Left hindlimb (tissue), 1 donor: Measurements from ENCODE around the gene TNRC18.
A peak's percentile ranks its signal among the peaks of the same experiment; 100 is the strongest.
"Not testable (repeated sequence)": the region's sequence is repeated elsewhere in the genome, so short reads cannot be mapped to it uniquely, and the experiment has no call there.

Experiments
- DNase-seq: peaks from one replicate; pipeline ENCODE4 v3.0.0-alpha.2; 2018

TNRC18 gene, protein sequence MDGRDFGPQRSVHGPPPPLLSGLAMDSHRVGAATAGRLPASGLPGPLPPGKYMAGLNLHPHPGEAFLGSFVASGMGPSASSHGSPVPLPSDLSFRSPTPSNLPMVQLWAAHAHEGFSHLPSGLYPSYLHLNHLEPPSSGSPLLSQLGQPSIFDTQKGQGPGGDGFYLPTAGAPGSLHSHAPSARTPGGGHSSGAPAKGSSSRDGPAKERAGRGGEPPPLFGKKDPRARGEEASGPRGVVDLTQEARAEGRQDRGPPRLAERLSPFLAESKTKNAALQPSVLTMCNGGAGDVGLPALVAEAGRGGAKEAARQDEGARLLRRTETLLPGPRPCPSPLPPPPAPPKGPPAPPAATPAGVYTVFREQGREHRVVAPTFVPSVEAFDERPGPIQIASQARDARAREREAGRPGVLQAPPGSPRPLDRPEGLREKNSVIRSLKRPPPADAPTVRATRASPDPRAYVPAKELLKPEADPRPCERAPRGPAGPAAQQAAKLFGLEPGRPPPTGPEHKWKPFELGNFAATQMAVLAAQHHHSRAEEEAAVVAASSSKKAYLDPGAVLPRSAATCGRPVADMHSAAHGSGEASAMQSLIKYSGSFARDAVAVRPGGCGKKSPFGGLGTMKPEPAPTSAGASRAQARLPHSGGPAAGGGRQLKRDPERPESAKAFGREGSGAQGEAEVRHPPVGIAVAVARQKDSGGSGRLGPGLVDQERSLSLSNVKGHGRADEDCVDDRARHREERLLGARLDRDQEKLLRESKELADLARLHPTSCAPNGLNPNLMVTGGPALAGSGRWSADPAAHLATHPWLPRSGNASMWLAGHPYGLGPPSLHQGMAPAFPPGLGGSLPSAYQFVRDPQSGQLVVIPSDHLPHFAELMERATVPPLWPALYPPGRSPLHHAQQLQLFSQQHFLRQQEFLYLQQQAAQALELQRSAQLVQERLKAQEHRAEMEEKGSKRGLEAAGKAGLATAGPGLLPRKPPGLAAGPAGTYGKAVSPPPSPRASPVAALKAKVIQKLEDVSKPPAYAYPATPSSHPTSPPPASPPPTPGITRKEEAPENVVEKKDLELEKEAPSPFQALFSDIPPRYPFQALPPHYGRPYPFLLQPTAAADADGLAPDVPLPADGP (N-terminal part only)

DNA sequence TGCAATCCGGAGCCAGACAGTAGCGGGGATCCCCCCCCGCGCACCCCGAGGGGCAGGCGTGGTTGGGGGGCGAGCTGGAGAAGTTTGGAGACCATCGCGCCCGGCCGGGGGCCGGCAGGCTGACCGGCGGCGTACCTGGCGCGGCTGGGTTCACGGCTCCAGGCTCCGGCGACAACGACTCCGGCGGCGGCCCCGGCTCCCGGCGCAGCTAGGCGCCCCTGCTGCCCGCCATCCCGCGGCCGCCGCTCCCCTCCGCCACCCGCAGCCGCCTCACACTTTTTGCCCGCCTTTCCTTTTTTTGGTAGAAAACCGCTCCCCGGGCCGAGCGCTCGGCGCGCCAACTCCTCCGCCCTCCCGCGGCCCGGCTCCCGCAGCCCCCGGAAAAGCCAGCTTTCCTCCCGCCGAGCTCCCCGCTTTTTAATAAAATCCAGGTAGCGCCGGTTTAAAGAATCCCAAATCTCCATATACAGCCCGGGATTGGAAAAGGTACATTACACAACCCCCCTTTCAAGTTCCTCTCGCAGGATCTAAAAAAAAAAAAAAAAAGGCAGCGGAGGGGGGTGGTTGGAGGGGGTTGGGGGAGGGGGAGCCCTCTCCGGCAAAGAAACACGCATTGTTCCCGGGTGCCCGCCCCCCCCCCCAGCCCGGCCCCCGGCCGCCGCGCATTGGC lies at the start of gene TNRC18:
Gene TNRC18 (minus strand): TSS at position 529 of the 670 bp plus-strand sequence. CDS start 2,588 bp downstream, outside the sequence.
- DNase-seq, result no peak

DNA sequence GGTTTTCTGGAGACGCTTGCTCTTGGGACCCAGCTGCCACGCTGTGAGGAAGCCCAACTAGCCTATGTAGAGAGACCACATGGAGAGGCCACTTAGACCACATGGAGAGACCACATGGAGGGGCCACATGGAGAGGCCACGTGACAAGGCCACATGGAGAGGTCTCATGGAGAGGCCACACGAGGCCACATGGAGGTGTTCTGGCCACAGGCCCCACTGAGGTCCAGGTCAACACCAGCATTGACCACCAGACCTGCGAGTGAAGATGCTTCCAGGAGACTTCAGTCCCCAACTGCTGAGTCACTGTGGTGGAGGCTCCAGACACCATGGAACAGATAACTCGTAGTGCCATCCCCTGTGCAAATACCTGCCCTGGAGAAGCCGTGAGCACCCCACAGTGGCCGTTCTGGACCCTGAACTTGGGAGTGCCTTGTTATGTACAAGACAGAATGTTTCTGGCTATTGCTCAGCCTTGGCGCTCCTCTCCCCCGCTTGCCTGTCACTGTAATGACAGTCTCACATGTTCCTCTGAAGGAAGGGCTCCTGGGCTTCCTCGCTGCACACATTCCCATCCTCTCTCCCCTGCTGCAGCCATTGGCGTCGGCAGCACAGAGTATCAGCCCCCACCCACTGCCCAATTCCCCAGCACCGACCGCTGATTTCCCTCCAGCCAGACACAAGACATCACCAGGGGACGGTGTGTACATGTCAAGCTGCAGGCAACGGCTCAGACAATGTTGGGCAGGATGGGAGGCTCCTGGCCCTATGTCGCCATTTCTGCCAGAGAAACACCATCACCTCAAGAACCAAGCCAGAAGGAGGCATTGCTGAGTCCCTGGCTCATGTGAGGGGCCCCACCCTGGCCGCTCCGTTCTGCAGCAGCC lies 49.0 kb upstream of the TNRC18 start:
- DNase-seq, result no peak

DNA sequence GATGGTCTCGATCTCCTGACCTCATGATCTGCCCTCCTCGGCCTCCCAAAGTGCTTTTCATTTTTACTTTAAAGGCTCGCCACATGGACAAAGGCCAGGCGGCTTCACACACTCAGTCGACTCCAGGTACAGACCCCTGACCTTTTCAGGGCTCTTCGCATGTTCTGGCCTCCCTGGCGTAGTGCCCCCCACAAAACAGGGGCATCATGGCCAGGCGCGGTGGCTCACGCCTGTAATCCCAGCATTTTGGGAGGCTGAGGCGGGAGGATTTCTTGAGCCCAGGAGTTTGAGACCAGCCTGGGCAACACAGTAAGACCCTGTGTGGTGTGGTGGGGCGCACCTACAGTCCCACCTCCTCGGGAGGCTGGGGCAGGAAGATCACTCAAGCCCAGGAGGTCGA lies 48.0 kb upstream of the TNRC18 start:
- DNase-seq, result not testable (repeated sequence)

DNA sequence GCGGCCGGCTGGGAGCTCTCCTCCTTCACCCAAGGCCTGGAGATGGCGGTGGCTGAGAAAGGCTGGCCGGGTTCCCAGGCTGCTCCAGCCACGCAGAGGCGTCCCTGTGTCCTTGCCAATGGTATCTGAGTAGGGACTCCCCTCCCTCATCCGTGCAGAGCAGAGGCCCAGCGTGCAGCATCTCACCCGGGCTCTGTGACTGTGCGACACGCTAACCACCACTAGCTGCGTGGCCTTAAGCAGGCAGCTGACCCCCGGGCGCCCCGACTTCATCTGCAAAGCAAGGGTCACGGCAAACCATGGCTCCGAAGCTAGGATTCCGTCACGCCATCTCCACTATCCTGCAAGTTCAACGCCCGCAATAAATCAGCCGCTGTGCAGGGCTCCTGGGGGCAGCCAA lies 47.2 kb upstream of the TNRC18 start:
- DNase-seq, result peak; percentile 56

DNA sequence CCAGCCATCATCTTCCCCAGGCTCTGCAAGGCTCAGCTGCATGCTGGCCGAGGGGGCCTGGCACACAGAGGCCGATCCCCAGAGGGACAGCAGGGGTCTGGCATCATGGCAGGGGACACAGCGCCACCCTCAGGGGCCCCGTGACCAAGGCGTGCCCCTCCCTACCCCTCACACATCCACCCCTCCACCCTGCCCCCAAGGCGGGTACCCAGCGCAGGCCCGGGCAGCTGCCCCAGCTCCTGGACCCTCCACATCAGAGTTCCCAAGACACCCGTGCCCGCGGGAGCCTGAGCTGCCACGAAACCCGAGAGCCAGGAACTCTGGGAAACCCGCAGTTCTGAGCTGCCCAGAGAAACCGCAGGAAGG lies 46.5 kb upstream of the TNRC18 start:
- no peak for DNase-seq

DNA sequence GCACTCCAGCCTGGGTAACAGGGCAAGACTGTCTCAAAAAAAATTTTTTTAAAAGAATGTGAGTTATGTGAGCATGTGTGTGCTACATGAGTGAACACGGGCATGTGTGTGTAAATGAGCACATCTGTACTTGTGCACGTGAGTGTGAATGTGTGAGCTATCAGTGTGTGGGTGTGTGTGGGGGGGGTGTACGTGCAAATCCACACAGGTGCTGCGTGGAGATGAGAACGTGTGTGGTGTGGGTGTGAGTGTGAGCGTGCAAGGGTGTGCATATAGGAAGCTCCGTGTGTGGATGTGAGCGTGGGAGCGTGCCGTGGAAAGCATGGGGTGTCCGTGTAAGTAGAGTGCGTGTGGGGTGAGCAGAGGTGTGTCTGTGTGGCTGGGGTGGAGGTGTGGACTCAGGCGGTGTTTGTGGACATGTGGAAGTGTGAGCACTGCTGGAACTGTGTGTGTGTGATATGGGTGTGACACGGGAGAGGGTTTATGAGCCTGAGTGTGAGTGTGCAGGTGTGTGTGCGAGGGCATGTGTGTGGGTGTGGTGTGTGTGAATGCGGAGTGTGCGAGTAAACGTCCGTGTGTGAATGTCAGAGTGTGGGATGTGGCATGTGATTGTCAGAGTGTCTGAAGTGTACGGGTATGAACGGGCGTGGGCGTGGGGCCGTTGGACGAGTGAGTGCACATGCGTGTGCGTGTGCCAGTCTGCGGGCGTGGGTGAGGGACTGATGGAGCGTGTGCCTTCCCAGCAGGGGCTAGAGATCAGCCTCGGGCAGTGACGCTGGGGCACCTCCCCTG lies 45.9 kb upstream of the TNRC18 start:
- DNase-seq, result no peak

DNA sequence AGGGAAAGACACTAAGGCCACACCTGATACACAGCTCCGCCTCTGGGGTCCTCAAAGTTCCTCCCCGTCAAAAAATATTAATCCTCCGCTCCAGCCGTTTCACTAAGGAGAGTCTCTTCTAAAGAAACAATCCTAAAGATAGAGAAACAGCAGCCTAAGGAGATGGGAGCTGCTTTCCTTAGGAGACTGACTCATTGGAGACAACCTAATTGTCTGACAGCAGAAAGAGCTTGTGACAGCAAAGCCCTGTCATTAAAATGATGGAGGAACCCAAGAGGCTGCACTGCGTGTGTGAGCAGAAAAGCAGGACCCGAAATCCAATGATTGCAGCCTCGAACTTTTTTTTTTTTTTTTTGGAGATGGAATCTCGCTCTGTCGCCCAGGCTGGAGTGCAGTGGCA lies 44.0 kb upstream of the TNRC18 start:
- DNase-seq, result no peak

DNA sequence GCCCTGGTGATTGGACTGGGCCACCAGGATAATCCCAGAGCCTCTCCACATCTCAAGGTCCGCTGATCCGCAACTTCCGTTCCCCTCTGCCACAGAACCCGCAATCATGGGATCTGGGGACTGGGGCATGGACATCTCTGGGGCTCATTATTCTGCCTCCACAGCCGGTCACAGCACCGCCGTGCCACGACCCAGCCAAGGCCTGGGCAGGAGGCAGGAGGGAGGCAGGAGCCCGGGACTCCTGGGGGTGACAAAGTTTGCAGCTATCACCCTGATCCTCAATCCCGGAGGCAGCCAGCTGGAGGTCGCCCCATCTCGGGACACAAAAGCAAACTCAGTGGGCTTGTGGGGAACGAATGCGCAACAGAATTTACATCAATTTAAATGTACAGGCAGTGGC lies 42.9 kb upstream of the TNRC18 start:
- no peak for DNase-seq

DNA sequence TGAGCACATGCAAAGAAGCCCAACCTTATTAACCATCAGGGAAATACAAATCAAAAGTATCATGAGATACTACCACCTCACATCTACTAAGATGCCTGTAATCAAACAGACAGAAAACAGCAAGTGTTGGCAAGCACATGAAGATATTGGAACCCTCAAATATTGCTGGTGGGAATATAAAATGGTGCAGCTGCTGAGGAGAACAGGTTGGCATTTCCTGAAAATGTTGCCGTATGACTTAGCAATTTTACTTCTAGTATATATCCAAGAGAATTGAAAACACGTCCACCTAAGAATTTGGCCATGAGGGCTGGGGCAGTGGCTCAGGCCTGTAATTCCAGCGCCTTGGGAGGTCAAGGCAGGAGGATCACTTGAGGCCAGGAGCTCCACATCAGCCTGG lies 39.4 kb upstream of the TNRC18 start:
- no peak for DNase-seq

DNA sequence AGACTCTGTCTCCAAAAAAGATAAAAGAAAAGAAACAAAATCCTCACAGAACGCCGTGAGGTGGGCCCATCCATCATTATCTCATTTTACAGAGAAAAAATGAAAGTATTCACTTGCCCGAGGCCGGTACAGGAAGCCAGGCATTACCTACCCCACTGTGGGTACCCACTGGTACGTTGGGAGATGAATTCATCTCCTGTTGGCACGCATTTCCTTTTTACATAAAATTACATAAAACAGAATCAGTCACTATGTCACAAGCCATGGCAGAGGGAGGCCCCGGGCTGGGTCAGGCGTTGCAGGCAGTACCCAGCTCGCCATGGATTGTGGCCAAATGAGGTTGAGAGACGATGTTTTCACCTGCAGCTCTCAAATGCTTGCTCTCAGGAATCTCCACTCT lies 38.6 kb upstream of the TNRC18 start:
- DNase-seq, result no peak

DNA sequence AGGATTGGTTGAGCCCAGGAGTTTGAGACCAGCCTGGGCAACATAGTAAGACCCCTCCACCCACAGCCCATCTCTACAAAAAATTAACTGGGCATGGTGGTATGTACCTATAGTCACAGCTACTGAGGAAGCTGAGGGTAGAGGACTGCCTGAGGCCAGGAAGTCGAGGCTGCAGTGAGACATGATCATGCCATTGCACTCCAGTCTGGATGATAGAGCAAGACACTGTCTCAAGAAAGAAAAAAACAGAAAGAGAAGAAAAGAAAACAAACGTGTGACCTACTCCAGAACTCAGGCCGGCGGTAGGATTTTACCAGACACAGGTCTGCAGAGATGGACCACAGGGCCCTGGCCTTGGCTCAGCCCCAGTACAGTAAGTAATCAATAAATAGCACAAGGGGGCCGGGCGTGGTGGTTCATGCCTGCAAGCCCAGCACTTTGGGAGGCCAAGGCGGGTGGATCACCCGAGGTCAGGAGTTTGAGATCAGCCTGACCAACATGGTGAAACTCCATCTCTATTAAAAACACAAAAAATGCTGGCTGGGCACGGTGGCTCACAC lies 35.4 kb upstream of the TNRC18 start:
- no peak for DNase-seq

DNA sequence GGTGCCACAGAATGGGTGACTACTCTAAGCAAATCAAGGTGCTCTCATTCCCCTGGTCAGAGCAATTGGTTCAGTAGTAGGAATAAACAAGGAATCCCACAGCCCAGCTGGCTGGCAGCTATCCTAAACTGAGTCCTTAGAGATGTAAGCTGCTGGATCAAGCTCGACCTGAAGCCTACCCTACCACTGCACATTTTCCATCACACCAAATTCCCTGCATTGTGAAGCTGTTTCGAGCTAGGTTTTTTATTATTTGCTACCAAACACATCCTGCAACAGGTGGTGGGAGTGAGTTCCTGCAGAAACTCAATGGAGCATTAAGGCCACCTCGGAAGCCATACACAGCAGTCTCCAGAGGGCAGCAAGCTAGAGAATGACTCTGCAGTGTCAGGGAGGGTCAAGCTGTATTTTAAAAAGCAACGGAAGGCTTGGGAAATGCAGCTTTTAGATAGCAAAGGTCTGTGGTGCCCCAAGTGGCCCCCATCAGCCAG lies 33.7 kb upstream of the TNRC18 start:
- DNase-seq, result no peak

DNA sequence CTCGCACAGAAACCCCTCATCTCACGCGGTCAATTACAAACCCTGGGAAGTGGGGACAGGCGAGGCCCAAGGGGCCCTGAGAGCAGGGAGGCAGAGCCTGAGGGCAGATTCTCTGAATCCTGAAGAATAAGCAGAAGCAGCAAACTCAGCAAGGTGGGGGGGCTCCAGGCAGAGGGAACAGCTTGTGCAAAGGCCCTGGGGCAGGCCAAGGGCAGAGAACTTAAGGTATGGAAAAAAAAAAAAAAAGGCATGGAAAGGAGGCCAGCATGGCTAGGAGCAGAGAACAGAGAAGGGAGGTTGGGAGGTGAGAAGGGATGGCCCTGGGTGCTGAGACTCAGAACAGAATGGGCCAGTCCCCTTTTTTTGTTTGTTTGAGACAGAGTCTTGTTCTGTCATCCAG lies 32.8 kb upstream of the TNRC18 start:
- DNase-seq, result no peak

DNA sequence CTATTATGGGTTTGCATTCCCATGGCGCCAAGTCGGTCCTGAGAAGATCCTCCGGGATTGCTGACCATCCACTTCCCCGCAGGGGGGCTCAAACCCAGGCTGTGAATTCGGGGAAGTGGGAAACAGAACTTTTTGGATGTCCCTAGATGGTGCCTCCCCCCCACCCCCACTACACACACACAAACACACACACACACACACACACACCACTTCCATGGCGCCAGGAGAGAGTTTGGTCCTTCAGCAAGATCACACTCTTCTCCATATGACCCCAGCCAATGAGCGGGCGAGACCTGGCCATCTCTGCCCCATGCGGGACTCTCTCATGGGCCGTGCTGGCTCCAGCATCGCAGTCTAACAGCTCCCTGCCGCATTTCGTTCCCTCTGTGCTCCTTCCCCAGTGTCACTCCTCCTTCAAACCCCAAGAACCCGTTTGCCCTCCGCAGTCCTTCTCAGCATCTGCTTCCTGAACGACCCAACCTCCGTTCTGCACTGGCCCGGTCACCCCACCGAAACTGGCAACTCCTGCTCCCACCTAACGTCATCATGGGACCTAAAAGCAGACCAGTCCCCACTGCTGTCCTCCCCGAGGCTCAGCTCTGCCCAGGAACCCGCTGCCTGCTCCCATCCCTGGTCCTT lies 32.1 kb upstream of the TNRC18 start:
- DNase-seq, result no peak

DNA sequence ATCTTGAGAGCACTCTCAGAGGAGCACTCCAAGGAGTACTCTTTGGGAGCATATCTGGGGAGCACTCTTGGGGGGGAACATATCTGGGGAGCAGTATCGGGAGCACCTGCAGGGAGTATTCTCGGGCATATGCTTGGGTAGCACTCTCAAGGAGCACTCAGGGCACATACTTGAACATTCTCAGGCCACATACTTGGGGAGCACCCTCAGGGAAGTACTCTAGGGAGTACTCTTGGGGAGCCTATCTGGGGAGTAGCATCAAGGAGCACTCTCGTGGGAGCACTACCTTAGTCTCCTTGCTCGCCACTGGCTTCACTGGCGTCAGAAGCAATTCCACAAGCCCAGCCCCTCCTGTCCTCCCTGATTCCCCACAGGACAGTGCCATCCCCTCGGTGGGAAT lies 31.5 kb upstream of the TNRC18 start:
- no peak for DNase-seq

DNA sequence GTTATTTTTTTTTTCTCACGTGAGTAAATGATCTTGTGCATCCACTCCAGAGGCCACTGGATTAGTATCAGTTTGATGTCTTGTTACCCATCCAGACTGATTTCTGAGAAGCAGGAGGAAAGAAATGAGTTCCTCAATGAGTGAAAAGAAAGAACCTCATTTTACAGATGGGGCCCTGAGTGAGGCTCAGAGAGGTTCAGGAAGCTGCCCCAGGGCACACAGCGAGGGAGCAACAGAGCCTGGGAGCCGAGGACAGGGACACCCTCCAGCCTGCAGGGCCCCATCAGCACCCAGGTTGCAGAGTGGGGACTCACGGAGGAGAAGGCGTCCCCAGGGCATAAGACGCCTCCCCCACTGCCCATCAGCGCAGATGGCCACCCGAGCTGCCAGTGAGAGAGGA lies 30.9 kb upstream of the TNRC18 start:
- DNase-seq, result no peak

DNA sequence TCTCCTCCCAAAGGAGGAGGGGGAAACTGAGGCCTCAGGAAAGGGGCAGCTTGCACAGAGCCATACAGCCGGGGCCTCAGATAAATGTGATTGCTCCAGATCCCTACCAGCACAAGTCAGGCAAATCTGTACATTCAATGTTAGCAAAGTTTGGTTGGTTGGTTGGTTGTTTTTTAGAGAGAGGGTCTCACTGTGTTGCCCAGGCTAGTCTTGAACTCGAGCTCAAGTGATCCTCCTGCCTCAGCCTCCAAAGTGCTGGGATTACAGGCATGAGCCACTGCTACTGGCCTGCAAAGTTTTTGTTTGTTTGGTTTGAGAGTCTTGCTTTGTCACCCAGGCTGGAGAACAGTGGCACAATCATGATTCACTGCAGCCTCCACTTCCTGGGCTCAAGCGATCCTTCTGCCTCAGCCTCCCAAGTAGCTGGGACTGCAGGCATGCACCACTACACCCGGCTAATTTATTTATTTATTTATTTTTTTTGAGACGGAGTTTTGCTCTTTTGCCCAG lies 30.0 kb upstream of the TNRC18 start:
- DNase-seq, result no peak

DNA sequence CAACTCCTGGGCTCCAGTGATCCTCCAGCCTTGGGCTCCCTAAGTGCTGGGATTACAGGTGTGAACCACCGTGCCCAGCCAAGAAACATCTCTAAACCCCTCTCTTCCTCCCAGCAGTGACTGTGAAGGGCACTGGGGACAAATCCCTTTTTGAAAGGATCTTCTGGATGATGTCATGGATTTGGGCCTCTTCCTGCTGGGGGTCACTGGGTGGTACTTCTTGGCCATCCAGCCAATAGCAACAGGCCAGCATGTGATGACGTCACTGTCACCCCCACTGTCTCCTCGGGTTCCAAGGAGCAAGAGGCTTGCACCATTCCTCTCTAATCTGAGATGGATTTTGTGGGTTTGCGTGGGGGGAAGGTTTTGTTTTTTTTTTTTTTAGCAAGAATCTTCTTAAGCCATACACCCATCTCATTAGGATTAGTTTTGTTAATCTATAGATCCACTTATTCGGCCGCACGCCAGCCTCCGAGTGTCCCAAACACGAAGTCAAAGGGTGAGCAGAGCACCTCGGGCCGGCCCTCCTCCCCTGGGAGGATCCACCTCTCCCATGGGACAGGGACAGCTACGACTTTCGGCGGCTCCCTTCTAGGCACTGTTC lies 29.4 kb upstream of the TNRC18 start:
- DNase-seq, result no peak

DNA sequence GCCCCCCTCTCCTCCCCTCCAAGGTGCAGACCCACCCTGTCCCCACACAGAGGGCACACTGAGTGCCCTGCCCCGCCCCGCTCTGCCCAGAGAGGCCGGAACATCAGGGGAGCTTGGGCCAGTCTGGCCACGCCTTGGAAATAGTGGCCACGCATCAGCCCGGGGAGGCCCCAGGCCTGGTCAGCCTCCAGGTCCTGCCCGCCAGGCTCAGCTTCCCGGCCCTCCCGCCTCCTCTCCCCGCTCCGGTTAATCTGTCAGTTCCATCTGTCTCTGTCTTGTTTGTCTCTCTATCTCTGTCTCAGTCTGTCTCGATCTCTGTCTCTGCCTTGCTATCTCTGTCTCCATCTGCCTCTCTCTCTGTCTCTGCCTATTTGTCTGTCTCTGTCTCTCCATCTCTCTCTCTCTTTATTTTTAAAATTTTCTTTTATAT lies 28.9 kb upstream of the TNRC18 start:
- no peak for DNase-seq
